Activated naive CD8-positive, alpha-beta T cell (primary cell): Measurements from ENCODE around the gene CENPP.

Source experiments
- H3K27ac Mint-ChIP-seq: one replicate; pipeline ENCODE4 v1.8.0; 2021; ENCODE audit warnings: mixed read lengths
- H3K27me3 Mint-ChIP-seq: one replicate; pipeline ENCODE4 v1.8.0; 2021; ENCODE audit warnings: mixed read lengths
- H3K36me3 Mint-ChIP-seq: one replicate; pipeline ENCODE4 v1.8.0; 2021; ENCODE audit warnings: mixed read lengths
- H3K4me1 Mint-ChIP-seq: one replicate; pipeline ENCODE4 v1.8.0; 2021; ENCODE audit warnings: low read depth, mixed read lengths
- H3K4me3 Mint-ChIP-seq: one replicate; pipeline ENCODE4 v1.8.0; 2021; ENCODE audit warnings: mild to moderate bottlenecking, mixed read lengths
- H3K9me3 Mint-ChIP-seq: one replicate; pipeline ENCODE4 v1.8.0; 2021; ENCODE audit warnings: low read depth, mixed read lengths

CENPP gene

GRCh38 chr9:92333282-92333634 is 7.5 kb downstream of the CENPP start:
- Mint-ChIP-seq H3K4me3 (no peak overlapping the region), H3K4me1 (no peaks in the 10 kb centered on the region), H3K36me3 (peaks cover 19% of the 10 kb centered on the region), H3K27ac (no peak overlapping the region), H3K27me3 (no peaks in the 10 kb centered on the region), H3K9me3 (no peaks in the 10 kb centered on the region)

DNA sequence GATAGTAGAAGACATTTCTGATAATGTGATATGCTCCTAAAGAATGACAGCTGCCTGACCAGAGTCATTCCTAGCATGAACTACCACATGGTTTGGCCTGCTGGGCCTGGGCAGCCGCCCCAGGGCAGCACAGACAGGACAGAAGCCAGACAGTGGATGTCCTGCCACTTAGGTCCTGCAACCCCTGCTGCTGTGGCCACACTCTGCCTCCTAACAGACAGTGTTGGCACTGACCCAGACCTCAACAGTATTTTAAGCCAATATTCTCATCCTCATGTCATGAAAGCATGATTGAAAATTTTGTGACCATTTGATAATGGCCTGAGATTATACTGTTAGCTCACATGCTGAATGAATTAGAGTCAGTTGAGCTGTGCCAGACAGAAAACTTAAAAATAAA is 15.8 kb downstream of the CENPP start:
- no peaks in the 10 kb centered on the region for H3K4me1 Mint-ChIP-seq
- no peak overlapping the region for H3K4me3 Mint-ChIP-seq
- H3K36me3 Mint-ChIP-seq: peaks cover 16% of the 10 kb centered on the region
- H3K27ac Mint-ChIP-seq: no peak overlapping the region
- no peaks in the 10 kb centered on the region for H3K27me3 Mint-ChIP-seq
- H3K9me3 Mint-ChIP-seq: no peaks in the 10 kb centered on the region

- no peaks in the 10 kb centered on the region for H3K9me3 Mint-ChIP-seq
- no peak overlapping the region for H3K4me3 Mint-ChIP-seq
- H3K4me1 Mint-ChIP-seq: no peaks in the 10 kb centered on the region
- peaks cover 16% of the 10 kb centered on the region for H3K36me3 Mint-ChIP-seq
- no peaks in the 10 kb centered on the region for H3K27me3 Mint-ChIP-seq
- no peak overlapping the region for H3K27ac Mint-ChIP-seq
These were observed 17.2 kb downstream of the CENPP start for GRCh38 chr9:92342825-92343488.

GRCh38 chr9:92345582-92345981 is 19.8 kb downstream of the CENPP start:
- H3K36me3 Mint-ChIP-seq: peaks cover 11% of the 10 kb centered on the region
- H3K27ac Mint-ChIP-seq: no peak overlapping the region
- no peaks in the 10 kb centered on the region for H3K9me3 Mint-ChIP-seq
- no peaks in the 10 kb centered on the region for H3K27me3 Mint-ChIP-seq
- no peaks in the 10 kb centered on the region for H3K4me1 Mint-ChIP-seq
- H3K4me3 Mint-ChIP-seq: no peak overlapping the region

DNA sequence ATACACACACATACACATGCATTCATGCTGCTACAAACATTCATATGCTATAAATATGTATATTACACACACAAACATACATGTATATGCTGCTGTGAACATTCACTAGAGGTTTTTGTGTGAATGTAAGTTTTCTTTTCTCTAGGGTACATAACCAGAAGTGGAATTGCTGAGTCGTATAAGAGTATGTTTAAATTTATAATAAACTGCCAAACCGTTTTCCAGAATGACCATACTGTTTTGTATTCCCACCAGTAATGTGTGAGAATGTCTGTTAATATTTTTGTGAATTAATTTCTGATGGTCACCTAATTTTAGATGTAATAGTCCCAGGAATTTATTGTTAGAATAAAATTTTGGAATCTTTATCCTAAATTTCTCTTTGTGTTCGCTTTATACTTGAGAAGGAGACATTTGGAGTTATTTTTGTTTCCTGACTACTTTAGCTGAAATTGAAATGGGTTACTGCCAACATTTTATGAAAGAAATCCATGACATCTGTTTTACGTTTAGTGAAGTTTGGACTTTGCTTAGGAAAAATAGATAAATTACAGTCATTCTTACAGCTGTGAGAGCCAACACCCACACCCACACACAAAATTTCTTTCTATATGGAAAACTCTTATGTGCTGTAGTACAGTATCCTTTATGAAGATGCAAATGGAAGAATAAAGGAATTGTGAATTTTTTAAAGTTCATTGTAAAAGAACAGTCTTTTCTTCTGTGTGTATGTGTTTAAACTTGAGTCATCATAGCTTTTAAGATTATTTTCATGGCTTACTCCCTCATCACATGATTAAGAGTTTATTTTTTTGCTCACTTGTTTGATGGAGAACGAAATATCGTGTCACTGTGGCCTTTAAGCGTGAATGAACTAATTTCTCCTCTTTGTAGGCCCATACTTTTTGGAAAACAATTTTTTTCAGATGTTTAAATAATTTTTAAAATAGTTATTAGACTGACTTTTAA is 24.3 kb downstream of the CENPP start:
- H3K4me1 Mint-ChIP-seq: no peaks in the 10 kb centered on the region
- no peaks in the 10 kb centered on the region for H3K9me3 Mint-ChIP-seq
- no peaks in the 10 kb centered on the region for H3K27me3 Mint-ChIP-seq
- H3K4me3 Mint-ChIP-seq: no peak overlapping the region
- peaks cover 19% of the 10 kb centered on the region for H3K36me3 Mint-ChIP-seq
- H3K27ac Mint-ChIP-seq: no peak overlapping the region

DNA sequence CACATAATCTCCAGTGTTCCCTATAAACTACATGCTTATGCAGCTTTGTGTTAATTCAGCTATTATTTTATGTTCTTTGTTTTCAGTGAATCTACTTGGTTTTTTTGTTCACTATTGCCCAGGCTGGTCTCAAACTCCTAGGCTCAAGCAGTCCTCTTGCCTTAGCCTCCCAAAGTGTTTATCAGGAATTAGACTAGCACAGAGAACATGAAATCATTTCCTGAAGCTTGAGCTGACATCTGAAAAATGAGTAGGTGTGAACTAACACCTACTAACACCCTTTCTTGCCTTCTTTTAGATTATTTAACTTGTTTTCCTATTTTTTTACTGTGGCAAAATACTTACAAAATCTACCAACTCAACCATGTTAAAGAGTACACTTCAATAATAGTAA is 25.0 kb downstream of the CENPP start:
- Mint-ChIP-seq H3K36me3 (peaks cover 24% of the 10 kb centered on the region), H3K27ac (no peak overlapping the region), H3K4me3 (no peak overlapping the region), H3K27me3 (no peaks in the 10 kb centered on the region), H3K9me3 (no peaks in the 10 kb centered on the region), H3K4me1 (no peaks in the 10 kb centered on the region)

GRCh38 chr9:92353051-92353450 is 27.3 kb downstream of the CENPP start:
- no peaks in the 10 kb centered on the region for H3K27me3 Mint-ChIP-seq
- H3K27ac Mint-ChIP-seq: no peak overlapping the region
- H3K4me3 Mint-ChIP-seq: no peak overlapping the region
- H3K9me3 Mint-ChIP-seq: peaks cover 11% of the 10 kb centered on the region
- H3K36me3 Mint-ChIP-seq: peaks cover 32% of the 10 kb centered on the region
- H3K4me1 Mint-ChIP-seq: no peaks in the 10 kb centered on the region

DNA sequence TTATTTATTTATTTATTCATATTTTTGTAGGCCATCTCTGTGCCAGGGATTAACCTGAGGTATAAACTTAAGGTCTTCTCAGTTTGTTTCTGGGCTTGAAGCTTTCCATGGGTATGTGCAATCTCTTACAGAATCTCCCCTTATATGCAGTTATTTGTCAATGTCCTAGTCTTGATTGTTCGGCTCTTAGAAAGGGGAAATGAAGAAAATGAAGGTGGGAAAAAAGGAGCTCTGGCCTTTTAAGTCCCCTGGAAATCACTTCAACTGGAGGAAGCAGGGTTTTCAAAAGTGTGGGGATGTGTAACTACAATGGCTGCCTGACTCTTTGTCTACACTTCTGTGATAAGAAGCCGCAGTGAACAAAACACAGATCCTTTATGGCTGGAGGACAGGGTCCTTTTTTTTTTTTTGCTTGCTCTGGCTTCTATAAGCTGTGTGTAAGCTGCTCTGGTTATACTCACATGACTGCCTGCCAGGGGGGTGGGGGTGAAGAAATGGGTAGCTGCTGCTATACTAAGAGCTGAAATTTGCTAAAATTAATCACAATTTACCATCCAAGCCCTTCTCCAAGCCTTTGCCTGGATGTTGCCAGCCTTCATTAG is 33.7 kb downstream of the CENPP start:
- Mint-ChIP-seq H3K4me1 (no peaks in the 10 kb centered on the region), H3K27me3 (no peaks in the 10 kb centered on the region), H3K36me3 (peaks cover 23% of the 10 kb centered on the region), H3K9me3 (peaks cover 16% of the 10 kb centered on the region), H3K4me3 (no peak overlapping the region), H3K27ac (no peak overlapping the region)

GRCh38 chr9:92360083-92360482 is 34.3 kb downstream of the CENPP start:
- Mint-ChIP-seq H3K27ac (no peak overlapping the region), H3K9me3 (peaks cover 16% of the 10 kb centered on the region), H3K4me3 (no peak overlapping the region), H3K36me3 (peaks cover 17% of the 10 kb centered on the region), H3K27me3 (no peaks in the 10 kb centered on the region), H3K4me1 (no peaks in the 10 kb centered on the region)

DNA sequence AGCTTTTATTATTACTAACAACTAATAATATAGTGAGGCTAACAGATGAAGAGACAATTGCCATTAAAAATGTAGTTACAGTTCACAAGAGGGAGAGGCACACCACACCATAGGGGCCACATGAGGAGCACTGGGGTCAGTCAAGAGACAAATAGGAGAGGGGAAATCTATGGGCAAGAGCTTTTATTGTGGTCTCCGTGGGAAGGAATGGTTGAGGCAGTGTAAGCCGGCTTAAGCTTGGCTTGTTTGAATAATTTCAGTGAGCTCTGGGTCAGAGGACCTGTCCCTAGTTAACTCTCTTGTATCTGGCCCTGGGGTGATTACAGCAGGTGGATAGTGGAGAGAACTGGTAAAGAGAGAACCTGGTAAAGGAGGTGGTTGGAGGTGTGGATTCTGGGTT is 43.3 kb downstream of the CENPP start:
- H3K9me3 Mint-ChIP-seq: peaks cover 7% of the 10 kb centered on the region
- H3K27me3 Mint-ChIP-seq: no peaks in the 10 kb centered on the region
- no peak overlapping the region for H3K27ac Mint-ChIP-seq
- no peaks in the 10 kb centered on the region for H3K4me1 Mint-ChIP-seq
- H3K4me3 Mint-ChIP-seq: no peak overlapping the region
- H3K36me3 Mint-ChIP-seq: peaks cover 14% of the 10 kb centered on the region

DNA sequence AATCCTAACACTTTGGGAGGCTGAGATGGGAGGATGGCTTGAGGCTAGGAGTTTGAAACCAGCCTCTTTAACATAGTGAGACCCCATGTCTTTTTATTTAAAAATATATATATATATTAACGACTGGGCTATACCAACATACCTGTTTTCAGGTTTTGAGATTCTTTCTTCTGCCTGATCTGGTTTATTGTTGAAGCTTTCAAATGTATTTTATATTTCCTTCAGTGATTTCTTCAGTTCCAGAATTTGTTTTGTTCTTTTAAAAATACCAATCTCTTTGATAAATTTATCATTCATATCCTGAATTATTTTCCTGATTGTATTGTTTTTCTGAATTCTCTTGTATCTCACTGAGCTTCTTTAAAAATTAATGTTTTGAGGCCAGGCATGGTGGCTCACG is 47.4 kb downstream of the CENPP start:
- Mint-ChIP-seq H3K9me3 (peaks cover 20% of the 10 kb centered on the region), H3K4me3 (no peak overlapping the region), H3K4me1 (no peaks in the 10 kb centered on the region), H3K27me3 (no peaks in the 10 kb centered on the region), H3K36me3 (peaks cover 28% of the 10 kb centered on the region), H3K27ac (no peak overlapping the region)

DNA sequence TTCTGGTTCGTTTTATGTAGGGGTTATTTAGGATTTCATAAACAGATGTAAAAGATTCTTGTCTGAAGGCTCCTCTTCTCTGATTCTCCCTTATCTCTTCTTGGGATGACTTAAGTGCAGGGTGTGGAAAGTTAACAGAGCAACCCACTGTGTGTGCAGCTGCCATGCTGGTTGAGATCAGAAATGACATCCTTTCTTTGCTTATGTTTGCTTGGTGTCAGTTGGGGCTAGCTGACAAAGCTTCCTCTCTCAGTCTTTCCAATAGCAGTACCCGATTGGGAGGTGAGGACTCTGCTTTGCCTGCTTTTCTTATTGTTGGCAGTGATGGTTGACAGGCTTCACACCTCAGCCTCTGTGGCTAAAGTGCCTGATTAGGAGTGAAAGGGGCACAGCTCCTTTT is 52.1 kb downstream of the CENPP start:
- Mint-ChIP-seq H3K9me3 (peaks cover 14% of the 10 kb centered on the region), H3K36me3 (peaks cover 27% of the 10 kb centered on the region), H3K27ac (no peak overlapping the region), H3K4me1 (peaks cover 10% of the 10 kb centered on the region), H3K27me3 (no peaks in the 10 kb centered on the region), H3K4me3 (no peak overlapping the region)

- Mint-ChIP-seq H3K9me3 (peaks cover 13% of the 10 kb centered on the region), H3K36me3 (peaks cover 27% of the 10 kb centered on the region), H3K4me3 (no peak overlapping the region), H3K27me3 (no peaks in the 10 kb centered on the region), H3K4me1 (peaks cover 10% of the 10 kb centered on the region), H3K27ac (no peak overlapping the region)
These were observed 53.3 kb downstream of the CENPP start for GRCh38 chr9:92378865-92379560.

DNA sequence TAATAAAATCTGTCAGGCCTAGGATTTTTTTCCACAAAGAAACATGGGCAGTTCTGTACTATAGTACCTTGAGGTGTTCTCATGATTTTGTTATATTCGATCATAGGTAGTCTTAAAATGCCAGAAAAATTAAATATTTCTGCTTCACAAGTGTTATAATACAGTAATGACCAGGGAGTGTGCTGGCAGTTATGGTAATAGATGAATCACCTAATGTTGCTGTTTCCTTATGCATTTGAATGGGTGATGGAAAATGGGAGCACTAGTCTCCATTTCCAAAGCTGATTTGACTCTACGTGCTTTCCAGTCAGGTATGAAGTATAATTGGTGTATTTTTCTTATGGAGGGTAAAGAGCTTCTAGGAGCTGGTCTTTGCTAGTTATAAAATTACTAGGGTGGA is 54.9 kb downstream of the CENPP start:
- no peak overlapping the region for H3K4me3 Mint-ChIP-seq
- H3K27me3 Mint-ChIP-seq: no peaks in the 10 kb centered on the region
- H3K27ac Mint-ChIP-seq: no peak overlapping the region
- peaks cover 19% of the 10 kb centered on the region for H3K36me3 Mint-ChIP-seq
- H3K9me3 Mint-ChIP-seq: peaks cover 4% of the 10 kb centered on the region
- peaks cover 10% of the 10 kb centered on the region for H3K4me1 Mint-ChIP-seq

GRCh38 chr9:92381775-92382174 is 56.0 kb downstream of the CENPP start:
- Mint-ChIP-seq H3K36me3 (peaks cover 16% of the 10 kb centered on the region), H3K4me3 (no peak overlapping the region), H3K27ac (no peak overlapping the region), H3K9me3 (no peaks in the 10 kb centered on the region), H3K27me3 (no peaks in the 10 kb centered on the region), H3K4me1 (peaks cover 10% of the 10 kb centered on the region)
